Choroid plexus epithelial cell (primary cell): Measurements from ENCODE around the gene CXCL12.

Source experiments
- DNase-seq: peaks from one replicate; pipeline ENCODE4 v3.0.0-alpha.2; 2010; ENCODE audit warnings: low read depth
- H3K4me3 ChIP-seq: 2 replicates; pipeline ENCODE4 v1.5.1; 2011; ENCODE audit warnings: low read depth, mild to moderate bottlenecking, control low read depth, low read length, moderate library complexity
- TF ChIP-seq, protein P1 (sequence below): conservative IDR thresholded peaks from 2 replicates; pipeline ENCODE4 v1.5.1; 2011; ENCODE audit warnings: low read depth, mild to moderate bottlenecking, control low read depth, inconsistent platforms, low read length, moderate library complexity

The CXCL12 gene

GRCh38 chr10:44379907-44380306 is 5.0 kb downstream of the CXCL12 start:
- TF ChIP-seq, protein P1, sequence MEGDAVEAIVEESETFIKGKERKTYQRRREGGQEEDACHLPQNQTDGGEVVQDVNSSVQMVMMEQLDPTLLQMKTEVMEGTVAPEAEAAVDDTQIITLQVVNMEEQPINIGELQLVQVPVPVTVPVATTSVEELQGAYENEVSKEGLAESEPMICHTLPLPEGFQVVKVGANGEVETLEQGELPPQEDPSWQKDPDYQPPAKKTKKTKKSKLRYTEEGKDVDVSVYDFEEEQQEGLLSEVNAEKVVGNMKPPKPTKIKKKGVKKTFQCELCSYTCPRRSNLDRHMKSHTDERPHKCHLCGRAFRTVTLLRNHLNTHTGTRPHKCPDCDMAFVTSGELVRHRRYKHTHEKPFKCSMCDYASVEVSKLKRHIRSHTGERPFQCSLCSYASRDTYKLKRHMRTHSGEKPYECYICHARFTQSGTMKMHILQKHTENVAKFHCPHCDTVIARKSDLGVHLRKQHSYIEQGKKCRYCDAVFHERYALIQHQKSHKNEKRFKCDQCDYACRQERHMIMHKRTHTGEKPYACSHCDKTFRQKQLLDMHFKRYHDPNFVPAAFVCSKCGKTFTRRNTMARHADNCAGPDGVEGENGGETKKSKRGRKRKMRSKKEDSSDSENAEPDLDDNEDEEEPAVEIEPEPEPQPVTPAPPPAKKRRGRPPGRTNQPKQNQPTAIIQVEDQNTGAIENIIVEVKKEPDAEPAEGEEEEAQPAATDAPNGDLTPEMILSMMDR, result no peak
- H3K4me3 ChIP-seq, result no peak overlapping the region
- no peak for DNase-seq

GRCh38 chr10:44378626-44379025 is 6.3 kb downstream of the CXCL12 start:
- TF ChIP-seq, protein P1, result no peak
- no peak overlapping the region for H3K4me3 ChIP-seq
- DNase-seq, result no peak

GRCh38 chr10:44377651-44378310 is 7.1 kb downstream of the CXCL12 start:
- no peak overlapping the region for H3K4me3 ChIP-seq
- TF ChIP-seq, protein P1, result no peak
- DNase-seq, result no peak

GRCh38 chr10:44376472-44377099 is 8.3 kb downstream of the CXCL12 start:
- TF ChIP-seq, protein P1, result no peak
- DNase-seq, result no peak
- no peak overlapping the region for H3K4me3 ChIP-seq

DNA sequence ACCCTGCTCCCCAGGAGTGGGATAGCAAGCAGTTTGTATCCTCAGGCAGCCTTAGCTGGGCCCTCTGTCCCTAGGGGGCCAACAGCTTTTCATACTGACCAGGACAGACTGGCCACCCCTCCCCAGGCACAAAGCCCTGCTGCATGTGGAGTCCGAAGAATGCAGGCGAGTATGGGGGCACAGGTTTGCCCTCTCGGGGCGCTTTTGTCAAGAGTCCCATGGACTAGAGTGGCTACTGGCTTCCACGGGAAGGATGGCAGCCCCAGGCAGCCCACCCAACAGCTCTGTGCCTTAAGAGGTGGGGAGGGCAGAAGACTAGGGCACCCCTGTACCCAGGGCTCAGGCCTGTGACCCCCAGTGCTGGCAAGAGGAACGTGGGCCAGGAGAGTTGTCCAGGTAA is 10.7 kb downstream of the CXCL12 start:
- TF ChIP-seq, protein P1, result no peak
- DNase-seq, result no peak
- H3K4me3 ChIP-seq, result no peak overlapping the region

- no peak for DNase-seq
- H3K4me3 ChIP-seq, result no peak overlapping the region
- TF ChIP-seq, protein P1, result no peak
These were observed 11.4 kb downstream of the CXCL12 start for GRCh38 chr10:44373341-44373995.

DNA sequence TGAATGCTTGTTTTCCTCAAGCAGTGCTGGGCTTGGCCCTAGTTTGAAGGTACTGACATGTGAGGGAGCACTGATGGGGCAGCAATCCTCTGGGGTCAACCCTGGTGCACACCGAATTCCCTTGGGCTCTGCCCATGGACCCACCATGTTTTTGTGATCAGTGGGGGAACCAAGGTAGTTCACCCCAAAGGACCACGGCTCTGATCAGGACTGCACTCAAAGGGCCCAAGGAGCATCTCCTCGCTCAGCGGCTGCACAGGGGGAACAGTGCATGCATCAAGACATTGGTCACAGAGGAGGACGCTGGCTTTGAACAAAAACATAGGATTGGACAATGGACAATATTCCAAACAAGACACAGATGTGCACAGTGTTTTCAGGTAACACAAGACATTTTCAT is 12.7 kb downstream of the CXCL12 start:
- DNase-seq, result no peak
- H3K4me3 ChIP-seq, result no peak overlapping the region
- TF ChIP-seq, protein P1, result no peak
